Upper lobe of left lung (tissue), 6 donors: Measurements from ENCODE around the gene GLT6D1. TPM values are rescaled to one million over a fixed set of nuclear protein-coding genes. Genes with fewer than 3 reads are reported as not detected.

Experiments used
- ATAC-seq, 2 donors: fragments of 200-7000 bp; cut with Tn5 transposase; one replicate each; pipeline ENCODE4 v1.9.1; 2022; ENCODE audit warnings: mild to moderate bottlenecking in 2 of 2, moderate library complexity in 2 of 2; ENCODE audit not compliant: low FRiP score in 2 of 2
- DNase-seq, 2 donors: peaks; one replicate each; pipeline ENCODE4 v3.0.0-alpha.2; 2019 to 2020
- H3K27ac ChIP-seq, 4 donors: fragments of 200-600 bp; sonication (generic); one replicate each; pipeline ENCODE4 v1.5.1; 2016 to 2019
- H3K27me3 ChIP-seq, 4 donors: fragments of 200-600 bp; sonication (generic); one replicate each; pipeline ENCODE4 v1.5.1; 2017 to 2019
- H3K36me3 ChIP-seq, 4 donors: fragments of 200-600 bp; sonication (generic); one replicate each; pipeline ENCODE4 v1.5.1; 2016 to 2019
- H3K4me1 ChIP-seq, 4 donors: fragments of 200-600 bp; sonication (generic); one replicate each; pipeline ENCODE4 v1.5.1; 2018 to 2019
- H3K4me3 ChIP-seq, 4 donors: fragments of 200-600 bp; sonication (generic); one replicate each; pipeline ENCODE4 v1.5.1; 2017 to 2019; ENCODE audit warnings: mild to moderate bottlenecking in 2 of 4, moderate library complexity in 1 of 4
- H3K9me3 ChIP-seq, 4 donors: fragments of 200-600 bp; sonication (generic); one replicate each; pipeline ENCODE4 v1.5.1; 2018 to 2019
- CTCF ChIP-seq, 6 experiments: fragments of 450-650 bp in 4 of 6; fragments of 200-600 bp in 2 of 6; sonication (generic) in 2 of 6; IDR thresholded peaks; one replicate each; pipeline ENCODE4 v1.5.1; 2016 to 2019; ENCODE audit warnings: antibody characterized with exemption in 6 of 6
- EP300 ChIP-seq, 4 donors: sonication (generic); formaldehyde crosslinking; IDR thresholded peaks; one replicate each; pipeline ENCODE4 v1.5.1; 2017; ENCODE audit warnings: antibody characterized with exemption in 4 of 4, control low read depth in 2 of 4
- POLR2A ChIP-seq, 4 donors: fragments of 450-650 bp; IDR thresholded peaks; one replicate each; pipeline ENCODE4 v1.5.1; 2016 to 2017; ENCODE audit warnings: antibody characterized with exemption in 4 of 4, mild to moderate bottlenecking in 2 of 4
- POLR2AphosphoS5 ChIP-seq, 2 donors: sonication (generic); formaldehyde crosslinking; IDR thresholded peaks; one replicate each; pipeline ENCODE4 v1.5.1; 2017; ENCODE audit warnings: antibody characterized with exemption in 2 of 2
- WGBS, 2 donors: methylation state at CpG; one replicate each; pipeline ENCODE4 v1.1.5; 2017 to 2018; 5-methylcytosine and 5-hydroxymethylcytosine counted together
- total RNA-seq, 6 donors: library from RNA; depleted of rRNA in 4 of 6; stranded (reverse); fragments of >200 nt in 4 of 6; gene quantifications; one replicate each; pipeline versions ENCODE4 v1.1.0 to v1.2.1, GENCODE V29; 2016 to 2021
- donor health status: DM: no; HTN: no; CAD: no; lungs with moderate emphysema.
- donor health status: DM: no; HTN: yes; CAD: no; lungs with severe emphysema.

The GLT6D1 gene
- total RNA-seq, 6 donors from 2014 or later: not detected

DNA sequence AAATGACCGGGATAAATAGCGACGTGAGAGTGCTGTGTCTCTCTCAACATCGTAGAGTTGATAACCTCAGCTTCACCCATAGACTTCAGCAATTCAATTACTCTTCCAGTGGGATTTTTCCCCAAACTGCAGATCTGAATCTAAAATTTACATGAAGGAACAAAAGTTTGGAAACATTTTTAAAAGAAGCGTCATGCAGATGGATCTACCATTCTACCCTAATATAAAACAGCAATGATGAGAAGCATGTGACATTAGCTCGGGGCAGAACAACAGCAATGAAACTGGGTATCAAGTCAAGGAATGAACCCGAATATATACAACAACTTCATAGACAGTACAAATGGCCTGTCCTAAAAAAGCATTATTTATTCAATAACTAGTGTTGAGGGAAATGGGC, 18.8 kb downstream of the GLT6D1 start:
- no peaks in the 10 kb centered on the region for H3K4me1 ChIP-seq
- 72 to 78% methylated on average over 7 of the region's 7 CpGs for WGBS, 2 donors
- no peaks in the 10 kb centered on the region for H3K36me3 ChIP-seq
- H3K27me3 ChIP-seq: no peaks in the 10 kb centered on the region
- no peak overlapping the region for H3K27ac ChIP-seq
- no peak for DNase-seq
- ATAC-seq: no peak
- no peak overlapping the region for H3K4me3 ChIP-seq
- TF ChIP-seq POLR2AphosphoS5 (IDR thresholded peaks at IDR 0.05): no peak
- no peak for TF ChIP-seq CTCF (IDR thresholded peaks at IDR 0.05)
- no peak for TF ChIP-seq POLR2A (IDR thresholded peaks at IDR 0.05)
- TF ChIP-seq EP300 (IDR thresholded peaks at IDR 0.05): no peak
- no peaks in the 10 kb centered on the region for H3K9me3 ChIP-seq

- TF ChIP-seq CTCF (IDR thresholded peaks at IDR 0.05) (no peak), POLR2A (IDR thresholded peaks at IDR 0.05) (no peak), POLR2AphosphoS5 (IDR thresholded peaks at IDR 0.05) (no peak), EP300 (IDR thresholded peaks at IDR 0.05) (no peak)
- no peaks in the 10 kb centered on the region for H3K27me3 ChIP-seq
- DNase-seq (peak in 1 of 2 donors; percentile 41), ATAC-seq (no peak)
- H3K27ac ChIP-seq: no peak overlapping the region
- no peaks in the 10 kb centered on the region for H3K9me3 ChIP-seq
- no peaks in the 10 kb centered on the region for H3K36me3 ChIP-seq
- H3K4me3 ChIP-seq: no peak overlapping the region
- no peaks in the 10 kb centered on the region for H3K4me1 ChIP-seq
- WGBS, 2 donors: 56 to 60% methylated on average over 5 to 9 of the region's 10 CpGs
Measured at GRCh38 chr9:135619599-135619886, 19.8 kb downstream of the GLT6D1 start.

- WGBS, 2 donors: 67 to 76% methylated on average over 3 to 4 of the region's 8 CpGs
- no peak for ATAC-seq
- DNase-seq: peak in 1 of 2 donors; percentile 50
- no peaks in the 10 kb centered on the region for H3K4me1 ChIP-seq
- no peaks in the 10 kb centered on the region for H3K9me3 ChIP-seq
- H3K27me3 ChIP-seq: no peaks in the 10 kb centered on the region
- H3K4me3 ChIP-seq: no peak overlapping the region
- H3K36me3 ChIP-seq: no peaks in the 10 kb centered on the region
- no peak overlapping the region for H3K27ac ChIP-seq
- TF ChIP-seq CTCF (IDR thresholded peaks at IDR 0.05) (no peak), POLR2AphosphoS5 (IDR thresholded peaks at IDR 0.05) (no peak), POLR2A (IDR thresholded peaks at IDR 0.05) (no peak), EP300 (IDR thresholded peaks at IDR 0.05) (no peak)
Measured at GRCh38 chr9:135618866-135619598, 20.3 kb downstream of the GLT6D1 start.

GRCh38 chr9:135617991-135618411, 21.3 kb downstream of the GLT6D1 start:
- peak in 1 of 2 donors; percentile 43 for DNase-seq
- 81% methylated on average over 13 of the region's 13 CpGs; no CpG with 5 or more reads in 1 of the 2 donors for WGBS, 2 donors
- H3K27me3 ChIP-seq: no peaks in the 10 kb centered on the region
- ATAC-seq: no peak
- TF ChIP-seq POLR2A (IDR thresholded peaks at IDR 0.05) (no peak), POLR2AphosphoS5 (IDR thresholded peaks at IDR 0.05) (no peak), CTCF (IDR thresholded peaks at IDR 0.05) (no peak)
- no peak overlapping the region for H3K4me3 ChIP-seq
- no peaks in the 10 kb centered on the region for H3K4me1 ChIP-seq
- H3K27ac ChIP-seq: no peak overlapping the region
- H3K9me3 ChIP-seq: no peaks in the 10 kb centered on the region
- H3K36me3 ChIP-seq: no peaks in the 10 kb centered on the region

GRCh38 chr9:135617538-135617900, 21.8 kb downstream of the GLT6D1 start:
- Histone ChIP-seq H3K27ac (no peak overlapping the region), H3K9me3 (no peaks in the 10 kb centered on the region), H3K36me3 (no peaks in the 10 kb centered on the region), H3K4me1 (no peaks in the 10 kb centered on the region), H3K4me3 (no peak overlapping the region), H3K27me3 (no peaks in the 10 kb centered on the region)
- DNase-seq (peak in 1 of 2 donors; percentile 51), ATAC-seq (no peak)
- 82 to 85% methylated on average over 12 of the region's 13 CpGs for WGBS, 2 donors
- TF ChIP-seq POLR2A (IDR thresholded peaks at IDR 0.05) (no peak), CTCF (IDR thresholded peaks at IDR 0.05) (no peak), POLR2AphosphoS5 (IDR thresholded peaks at IDR 0.05) (no peak), EP300 (IDR thresholded peaks at IDR 0.05) (no peak)
